Stimulated activated CD8-positive, alpha-beta memory T cell treated with anti-CD3 and anti-CD28 coated beads, Interleukin-15, amount 100 ng/mL, for 48 hours (primary cell): ENCODE data around the gene GID8.

Experiments used
- DNase-seq, 2 donors: peaks; one replicate each; pipeline ENCODE4 v3.0.0-alpha.2; 2020; ENCODE audit warnings: low read depth in 2 of 2

GID8 gene

GRCh38 chr20:62943396-62943795 is 5.4 kb downstream of the GID8 start:
- DNase-seq = no peak

GRCh38 chr20:62944184-62944583 is 6.2 kb downstream of the GID8 start:
- DNase-seq = no peak

- DNase-seq = no peak
Measured at GRCh38 chr20:62944746-62945145, 6.8 kb downstream of the GID8 start.

GRCh38 chr20:62945771-62946339 is 7.9 kb downstream of the GID8 start:
- DNase-seq = no peak

GRCh38 chr20:62946918-62947317 is 9.0 kb downstream of the GID8 start:
- DNase-seq = no peak

GRCh38 chr20:62947532-62948300 is 9.8 kb downstream of the GID8 start:
- DNase-seq = no peak

- DNase-seq = no peak
Measured at GRCh38 chr20:62949153-62949821, 11.3 kb downstream of the GID8 start.

GRCh38 chr20:62949962-62950361 is 12.0 kb downstream of the GID8 start:
- DNase-seq = no peak

- no peak for DNase-seq
Measured at GRCh38 chr20:62950741-62951140, 12.8 kb downstream of the GID8 start.

GRCh38 chr20:62951143-62951895 is 13.4 kb downstream of the GID8 start:
- no peak for DNase-seq

GRCh38 chr20:62951896-62952372 is 14.0 kb downstream of the GID8 start:
- DNase-seq = no peak

- DNase-seq = peak; percentile 67 to 72
Measured at GRCh38 chr20:62952373-62952967, 14.5 kb downstream of the GID8 start, which contains the start of gene SLC17A9. SLC17A9 (plus strand) TSS chr20:62952709; CDS start chr20:62952831, 122 bp downstream.

GRCh38 chr20:62952968-62953838 is 15.3 kb downstream of the GID8 start:
- no peak for DNase-seq

GRCh38 chr20:62953839-62954703 is 16.1 kb downstream of the GID8 start:
- DNase-seq = peak; percentile 45 to 59

- no peak for DNase-seq
Measured at GRCh38 chr20:62955519-62956386, 17.8 kb downstream of the GID8 start.

GRCh38 chr20:62956387-62957135 is 18.6 kb downstream of the GID8 start:
- DNase-seq = no peak

- DNase-seq = no peak
Measured at GRCh38 chr20:62957136-62958117, 19.5 kb downstream of the GID8 start.
